LHCN-M2 (cell line): Measurements from ENCODE around the gene SLC22A23. TPM values are rescaled to one million over a fixed set of nuclear protein-coding genes. Genes with fewer than 3 reads are reported as not detected.

Source experiments
- DNase-seq: peaks from one replicate; pipeline ENCODE4 v3.0.0-alpha.2; 2012; ENCODE audit warnings: low read depth
- total RNA-seq: library from RNA; depleted of rRNA; stranded (reverse); fragments of >200 nt; gene quantifications from 2 replicates; pipeline ENCODE4 v1.2.3, GENCODE V29; 2014

SLC22A23 gene
- total RNA-seq, 1 experiment from 2014 or later = 1.6 TPM

- no peak for DNase-seq
Measured at GRCh38 chr6:3371222-3371949, 85.5 kb downstream of the SLC22A23 start.

DNA sequence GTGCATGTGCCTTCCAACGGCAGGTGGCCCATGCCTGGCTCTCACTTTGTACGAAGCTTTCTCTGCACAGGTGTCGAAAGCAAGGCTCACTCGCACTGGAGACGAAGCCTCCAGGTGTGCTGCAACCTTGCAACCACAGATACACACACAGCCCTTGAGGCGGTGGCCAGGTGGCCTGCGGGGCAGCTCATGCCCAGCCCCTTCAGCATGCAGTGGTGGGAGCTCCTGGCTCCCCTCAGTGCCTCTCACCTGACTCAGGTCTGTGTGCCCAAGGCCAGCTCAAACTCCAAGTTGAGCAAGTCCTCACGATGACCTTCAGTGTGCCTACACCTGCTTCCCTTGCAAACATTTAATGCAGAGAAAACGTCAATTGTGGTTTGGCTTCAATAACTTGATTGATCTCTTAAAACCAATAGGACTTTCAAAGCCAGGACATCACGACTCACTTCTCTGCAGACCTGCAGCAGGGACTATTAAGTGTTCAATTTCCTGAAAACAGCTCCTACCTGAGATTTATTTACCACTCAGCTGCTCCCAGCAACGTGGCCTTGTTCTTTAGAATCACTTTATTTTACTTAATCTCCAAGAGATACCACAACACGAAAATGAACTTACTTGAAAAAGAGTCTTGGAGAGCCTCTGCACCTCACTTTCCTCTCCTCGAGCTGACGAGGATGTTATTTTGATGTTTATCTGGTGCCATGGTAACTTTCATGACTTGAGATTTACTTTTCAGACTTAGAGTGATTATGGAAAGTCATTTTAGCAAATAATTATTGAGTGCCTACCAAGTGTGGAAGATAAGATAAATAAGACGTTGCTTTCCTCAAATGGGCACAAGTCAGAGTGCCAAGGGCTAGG, 86.3 kb downstream of the SLC22A23 start:
- no peak for DNase-seq

DNA sequence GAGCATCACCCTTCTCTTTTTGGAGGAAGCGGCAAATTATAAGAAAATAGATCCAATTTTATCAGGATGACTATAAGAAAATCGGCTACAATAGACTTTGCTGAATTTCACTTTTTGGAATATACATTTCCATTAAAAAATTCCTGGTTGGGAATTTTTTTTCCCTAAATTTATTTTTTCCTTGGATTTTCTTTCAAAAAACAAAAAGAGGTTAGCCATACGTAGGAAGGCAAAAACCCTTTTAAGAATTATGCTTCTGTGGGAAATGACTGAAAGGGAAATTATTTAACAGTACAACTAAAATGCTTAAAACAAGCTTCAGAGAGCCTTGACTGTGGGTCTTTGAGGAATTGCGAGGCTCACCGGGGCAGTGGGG, 86.9 kb downstream of the SLC22A23 start:
- no peak for DNase-seq

DNA sequence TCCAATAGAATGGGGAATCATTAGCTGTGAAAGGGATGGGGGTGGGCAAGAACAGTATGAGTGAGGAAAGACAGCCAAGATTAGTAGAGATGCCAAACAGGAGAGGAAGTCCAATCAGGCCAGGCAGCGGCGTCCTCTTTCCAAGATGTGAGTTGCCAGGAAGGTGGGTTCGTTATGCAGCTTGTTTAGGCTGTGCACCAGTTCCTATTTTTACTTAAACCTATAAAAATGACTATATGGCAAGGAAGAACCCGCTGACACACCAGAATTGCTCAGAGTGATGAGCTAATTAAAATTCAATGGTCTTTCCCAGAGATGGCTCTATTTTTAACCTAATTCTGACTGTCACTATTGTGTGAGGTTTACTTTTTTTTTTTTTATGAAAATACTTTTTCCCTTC, 88.2 kb downstream of the SLC22A23 start:
- no peak for DNase-seq

DNA sequence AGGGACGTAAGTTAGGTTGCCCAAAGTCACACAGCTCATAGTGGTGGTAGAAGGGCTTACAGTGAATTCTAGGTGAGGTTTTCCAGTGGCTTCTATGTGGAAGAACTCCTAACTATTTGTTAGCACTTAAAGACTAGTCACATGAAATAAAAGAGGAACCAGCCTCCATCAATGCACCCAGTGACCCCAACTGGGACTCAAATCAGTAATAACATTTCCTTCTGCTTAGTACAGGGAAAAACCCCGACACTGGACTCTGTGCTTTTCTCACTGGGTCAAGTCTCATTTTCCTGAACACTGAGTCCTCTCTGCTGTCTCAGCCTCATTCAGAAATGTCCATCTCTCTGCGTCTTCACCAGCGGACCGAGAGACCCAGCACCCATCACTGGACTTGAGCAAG, 89.2 kb downstream of the SLC22A23 start:
- DNase-seq = no peak

DNA sequence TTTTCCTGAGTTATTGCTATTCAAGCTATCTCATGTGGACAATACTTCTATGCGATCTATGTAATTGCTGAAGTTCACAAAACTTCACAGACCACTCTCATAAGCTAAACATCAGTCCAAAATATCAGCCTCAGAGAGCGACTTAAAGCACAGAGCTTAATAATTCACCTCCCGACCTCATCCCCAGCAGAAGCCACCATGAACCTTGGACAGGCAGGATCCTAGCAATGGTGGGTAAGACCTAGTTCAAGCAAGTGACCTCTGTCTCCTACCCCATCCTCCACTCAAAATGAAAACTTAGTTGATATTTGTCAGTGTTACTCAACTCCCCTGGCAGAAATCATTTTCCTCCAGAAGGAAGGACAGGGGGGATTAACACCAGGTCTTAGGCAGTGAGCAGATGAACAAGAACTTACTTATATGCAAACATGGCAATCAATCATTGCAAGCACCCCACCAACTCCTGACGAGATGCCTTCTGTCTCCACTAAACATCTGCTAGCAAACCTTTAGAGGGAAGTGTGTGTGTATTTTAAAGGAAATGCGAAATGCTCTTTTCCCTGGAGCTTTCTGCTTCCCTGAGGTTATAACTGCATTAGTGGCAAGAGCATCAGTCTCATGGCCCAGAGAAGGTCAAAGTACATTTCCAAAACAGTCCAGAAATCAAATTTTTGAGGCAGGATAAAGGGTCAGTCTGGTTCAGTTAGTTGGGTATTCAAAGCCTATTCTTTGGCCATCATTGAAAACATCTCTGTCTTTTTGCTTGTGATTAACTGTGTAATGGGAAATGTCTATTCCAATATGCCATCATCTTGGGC, 90.0 kb downstream of the SLC22A23 start:
- no peak for DNase-seq

GRCh38 chr6:3364391-3364790, 92.5 kb downstream of the SLC22A23 start:
- DNase-seq = no peak

DNA sequence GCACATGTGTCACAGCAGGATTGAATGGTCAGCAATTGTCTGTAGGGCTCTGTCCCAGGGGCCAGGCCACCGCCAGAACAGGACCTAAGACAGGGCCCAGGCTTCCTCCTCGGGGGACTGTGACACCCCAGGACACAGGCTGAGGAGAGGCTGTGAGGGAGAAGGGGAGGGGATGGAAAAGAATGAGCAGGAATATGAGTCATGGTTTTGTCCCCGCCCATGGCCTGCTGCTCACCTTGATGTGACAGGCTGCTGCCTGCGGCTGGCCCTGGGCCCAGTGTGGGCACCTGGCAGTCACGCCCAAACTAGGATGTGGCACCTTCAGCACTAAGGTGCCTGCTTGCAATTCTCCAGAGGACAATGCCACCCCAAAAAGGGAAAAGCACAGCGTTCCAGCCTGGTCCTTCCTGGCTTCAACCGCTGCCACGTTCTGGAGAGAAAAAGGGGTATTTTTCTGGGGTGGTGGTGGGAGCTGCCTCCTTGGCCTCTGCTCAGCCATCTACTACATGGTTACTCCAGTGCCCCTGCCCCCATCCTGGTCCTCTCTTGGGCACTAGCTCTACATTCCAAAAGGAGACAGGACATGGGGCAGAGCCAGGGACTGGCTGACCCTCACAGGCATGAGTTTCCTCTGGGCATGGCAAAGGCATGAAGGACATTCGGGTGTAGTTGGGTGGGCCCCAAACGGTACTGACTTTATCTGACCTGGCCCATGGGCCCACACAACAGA, 93.4 kb downstream of the SLC22A23 start:
- no peak for DNase-seq

DNA sequence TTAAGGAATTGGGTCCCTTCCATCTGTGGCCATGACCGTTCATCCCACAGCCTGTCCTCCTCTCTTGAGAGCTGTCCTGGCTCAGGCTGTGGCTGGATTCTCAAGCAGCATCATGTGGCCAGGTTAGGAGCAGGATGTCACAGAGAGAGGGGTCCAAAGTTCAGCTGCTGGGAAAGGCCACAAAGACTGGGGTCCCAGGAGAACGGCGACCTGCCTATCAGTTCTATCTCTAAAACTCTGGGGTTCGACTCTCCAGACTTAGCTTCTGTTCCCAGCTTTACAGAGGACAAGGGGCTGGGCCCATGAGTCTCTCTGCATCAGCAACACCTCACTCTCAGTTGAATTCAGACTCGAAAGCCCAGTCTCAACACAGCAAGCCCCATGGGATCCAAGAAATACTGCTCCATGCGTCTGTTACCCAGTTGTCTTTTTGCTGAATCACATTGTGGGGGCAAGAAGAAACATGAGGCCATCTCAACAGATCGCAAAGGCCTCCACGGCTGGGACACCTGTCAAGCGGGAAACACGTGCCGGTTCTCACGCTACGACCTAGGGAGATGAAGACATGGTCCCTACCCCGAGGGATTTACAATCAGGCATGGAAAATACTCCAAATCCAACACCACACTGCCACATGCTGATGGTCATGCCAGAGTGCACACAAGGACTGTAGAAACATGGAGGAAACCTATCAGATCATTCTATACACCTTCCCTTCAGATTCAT, 95.4 kb downstream of the SLC22A23 start:
- DNase-seq = no peak

GRCh38 chr6:3360727-3361045, 96.2 kb downstream of the SLC22A23 start:
- no peak for DNase-seq

DNA sequence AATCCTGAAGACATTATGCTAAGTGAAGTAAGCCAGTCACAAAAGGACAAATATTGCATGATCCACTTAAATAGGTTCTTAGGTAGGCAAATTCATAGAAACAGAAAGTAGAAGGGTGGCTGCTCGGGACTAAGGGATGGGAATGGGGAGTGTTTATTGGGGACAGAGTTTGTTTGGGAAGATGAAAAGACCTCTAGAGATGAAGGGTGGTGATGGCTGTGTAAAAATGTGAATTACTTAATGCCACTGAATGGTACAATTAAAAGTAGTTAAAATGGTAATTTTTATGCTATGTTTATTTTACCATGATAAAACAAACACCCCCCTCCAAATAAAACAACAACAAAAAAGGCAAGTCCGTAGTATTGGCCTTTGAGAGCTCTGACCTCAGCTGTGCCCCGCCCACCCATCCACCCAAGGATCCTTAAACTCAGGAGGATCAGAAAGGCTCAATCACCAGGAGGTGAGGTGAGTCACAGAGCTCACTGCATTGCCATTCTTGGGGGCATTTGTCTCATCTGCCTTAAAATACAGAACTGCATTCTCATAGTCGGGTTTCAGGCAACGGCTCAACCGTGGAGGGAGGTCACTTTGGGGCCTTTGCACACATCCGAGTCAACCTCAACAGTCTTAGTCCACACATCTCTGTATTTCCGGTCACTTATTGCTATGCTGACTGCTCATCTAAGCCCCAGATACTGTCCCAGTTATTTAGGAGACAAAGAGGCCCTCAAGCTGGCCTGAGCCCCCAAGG, 96.7 kb downstream of the SLC22A23 start:
- no peak for DNase-seq

GRCh38 chr6:3359101-3359752, 97.6 kb downstream of the SLC22A23 start:
- no peak for DNase-seq

DNA sequence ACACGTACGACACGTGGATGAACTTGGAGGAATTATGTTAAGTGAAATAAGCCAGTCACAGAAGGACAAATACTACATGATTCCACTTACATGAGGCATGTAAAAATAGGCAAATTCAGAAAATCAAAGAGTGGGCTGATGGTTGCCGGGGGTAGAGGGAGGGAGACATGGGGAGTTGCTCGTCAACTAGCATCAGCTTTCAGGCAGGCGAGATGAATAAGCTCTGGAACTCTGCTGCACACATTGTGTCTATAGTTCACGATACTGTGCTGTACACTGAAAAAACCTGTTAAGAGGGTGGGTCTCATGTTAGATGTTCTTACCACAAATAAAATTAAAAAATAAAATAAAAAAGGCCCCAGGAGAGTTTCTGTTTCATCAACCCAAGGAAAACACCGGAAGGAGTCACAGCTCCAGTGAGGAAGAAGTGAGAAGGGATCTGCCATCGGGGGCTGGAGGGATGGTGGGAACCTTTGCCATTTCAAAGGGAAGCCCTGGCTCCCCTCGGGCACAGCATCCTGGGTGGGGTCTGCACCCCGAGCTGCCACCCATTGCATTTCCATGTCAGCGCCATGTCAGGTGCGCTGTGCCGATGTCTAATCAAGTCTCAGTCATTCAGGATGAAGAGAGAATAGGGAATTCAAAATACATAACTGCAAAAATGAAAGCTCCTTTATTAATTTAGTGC, 98.3 kb downstream of the SLC22A23 start:
- DNase-seq = no peak

DNA sequence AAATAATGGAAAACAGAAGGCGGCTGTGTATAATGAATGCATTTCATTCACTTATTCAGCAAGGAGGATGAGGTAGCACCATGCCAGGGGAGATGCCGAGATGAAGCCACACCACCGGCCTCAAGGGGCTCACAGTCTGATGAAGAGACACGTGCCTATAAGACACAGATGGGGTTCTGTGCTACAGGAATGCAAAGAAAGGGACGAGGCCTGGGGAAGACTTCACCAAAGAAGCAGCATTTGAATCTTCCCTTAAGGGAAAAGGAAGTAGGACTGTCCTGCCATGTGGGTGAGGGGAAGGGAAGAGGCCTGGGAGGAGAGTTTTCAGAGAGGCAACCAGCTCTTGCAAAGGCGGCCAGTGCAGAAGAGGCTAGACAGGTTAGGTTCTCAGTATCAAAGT, 99.2 kb downstream of the SLC22A23 start:
- DNase-seq = no peak

- no peak for DNase-seq
Measured at GRCh38 chr6:3356824-3357420, 99.9 kb downstream of the SLC22A23 start.

DNA sequence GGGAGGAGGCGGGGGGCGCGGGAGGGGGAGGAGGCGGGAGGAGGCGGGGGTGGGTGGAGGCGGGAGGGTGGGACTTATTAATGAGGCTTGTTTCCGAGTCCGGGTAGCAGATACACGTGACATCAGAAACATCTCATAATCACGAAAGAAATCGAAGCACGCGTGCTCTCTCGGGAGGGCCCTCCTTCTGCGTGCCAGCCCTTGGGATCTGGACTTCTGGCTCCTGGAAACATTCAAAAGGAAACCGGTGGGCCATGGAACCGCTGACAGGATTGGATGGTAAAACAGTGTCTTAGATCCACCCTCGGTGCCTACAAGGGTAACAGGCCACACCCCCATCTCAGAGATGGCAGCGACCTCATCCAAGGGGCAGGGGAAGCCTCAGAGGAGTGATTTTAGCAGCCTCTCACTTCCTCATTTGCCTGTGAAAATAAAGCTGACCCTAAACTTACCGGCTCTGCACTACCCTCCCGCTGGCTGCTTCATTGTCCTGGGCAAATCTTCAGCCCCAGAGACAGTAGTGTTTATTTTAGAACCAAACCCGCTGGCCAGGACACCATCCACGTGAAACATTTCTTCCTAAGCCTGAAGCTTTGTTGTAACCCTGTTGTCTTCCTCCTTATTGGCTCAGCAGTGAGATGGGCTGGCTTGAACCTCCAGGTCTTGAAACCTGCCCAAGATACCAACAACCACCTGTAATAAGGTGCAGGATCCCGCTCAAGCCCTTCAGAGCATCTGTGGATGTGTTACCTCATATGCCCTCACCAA, 100.6 kb downstream of the SLC22A23 start:
- peak; percentile 74 for DNase-seq

- no peak for DNase-seq
Measured at GRCh38 chr6:3355358-3356055, 101.3 kb downstream of the SLC22A23 start.
